Duodenal mucosa (tissue), 2 donors: Measurements from ENCODE around the gene MPPED1.

Experiments used
- H3K27ac ChIP-seq: one replicate; pipeline ENCODE4 v1.7.0; 2013; ENCODE audit warnings: low read depth, low read length
- H3K27me3 ChIP-seq, 2 donors: one replicate each; pipeline ENCODE4 v1.7.0; 2013; ENCODE audit warnings: low read length in 2 of 2, control low read depth in 1 of 2; ENCODE audit not compliant: insufficient read depth in 2 of 2, control insufficient read depth in 1 of 2
- H3K36me3 ChIP-seq, 2 donors: one replicate each; pipeline ENCODE4 v1.7.0; 2013; ENCODE audit warnings: low read length in 2 of 2, control low read depth in 1 of 2; ENCODE audit not compliant: insufficient read depth in 2 of 2, control insufficient read depth in 1 of 2
- H3K4me1 ChIP-seq, 2 donors: one replicate each; pipeline ENCODE4 v1.7.0; 2013; ENCODE audit warnings: low read length in 2 of 2, control low read depth in 1 of 2; ENCODE audit not compliant: insufficient read depth in 2 of 2, control insufficient read depth in 1 of 2
- H3K4me3 ChIP-seq, 2 donors: one replicate each; pipeline ENCODE4 v1.7.0; 2013; ENCODE audit warnings: low read length in 2 of 2, low read depth in 1 of 2
- H3K9ac ChIP-seq, 2 donors: one replicate each; pipeline ENCODE4 v1.7.0; 2013; ENCODE audit warnings: low read length in 2 of 2, low read depth in 1 of 2
- H3K9me3 ChIP-seq, 2 donors: one replicate each; pipeline ENCODE4 v1.7.0; 2013; ENCODE audit warnings: low read length in 2 of 2, control low read depth in 1 of 2; ENCODE audit not compliant: control insufficient read depth in 1 of 2

The MPPED1 gene

GRCh38 chr22:43497956-43498855, 86.4 kb downstream of the MPPED1 start:
- no peaks in the 10 kb centered on the region for H3K27me3 ChIP-seq
- no peaks in the 10 kb centered on the region for H3K36me3 ChIP-seq
- H3K9me3 ChIP-seq: no peaks in the 10 kb centered on the region

GRCh38 chr22:43498856-43499253, 87.0 kb downstream of the MPPED1 start:
- H3K36me3 ChIP-seq: no peaks in the 10 kb centered on the region
- no peaks in the 10 kb centered on the region for H3K27me3 ChIP-seq
- H3K9me3 ChIP-seq: no peaks in the 10 kb centered on the region
- H3K27ac ChIP-seq: no peak overlapping the region
- no peak overlapping the region for H3K4me3 ChIP-seq
- no peak overlapping the region for H3K9ac ChIP-seq
- no peaks in the 10 kb centered on the region for H3K4me1 ChIP-seq

More at GRCh38 chr22:43497956-43498855, 86.4 kb downstream of the MPPED1 start:
- H3K4me3 ChIP-seq: no peak overlapping the region
- no peak overlapping the region for H3K27ac ChIP-seq
- H3K9ac ChIP-seq: no peak overlapping the region
- no peaks in the 10 kb centered on the region for H3K4me1 ChIP-seq

DNA sequence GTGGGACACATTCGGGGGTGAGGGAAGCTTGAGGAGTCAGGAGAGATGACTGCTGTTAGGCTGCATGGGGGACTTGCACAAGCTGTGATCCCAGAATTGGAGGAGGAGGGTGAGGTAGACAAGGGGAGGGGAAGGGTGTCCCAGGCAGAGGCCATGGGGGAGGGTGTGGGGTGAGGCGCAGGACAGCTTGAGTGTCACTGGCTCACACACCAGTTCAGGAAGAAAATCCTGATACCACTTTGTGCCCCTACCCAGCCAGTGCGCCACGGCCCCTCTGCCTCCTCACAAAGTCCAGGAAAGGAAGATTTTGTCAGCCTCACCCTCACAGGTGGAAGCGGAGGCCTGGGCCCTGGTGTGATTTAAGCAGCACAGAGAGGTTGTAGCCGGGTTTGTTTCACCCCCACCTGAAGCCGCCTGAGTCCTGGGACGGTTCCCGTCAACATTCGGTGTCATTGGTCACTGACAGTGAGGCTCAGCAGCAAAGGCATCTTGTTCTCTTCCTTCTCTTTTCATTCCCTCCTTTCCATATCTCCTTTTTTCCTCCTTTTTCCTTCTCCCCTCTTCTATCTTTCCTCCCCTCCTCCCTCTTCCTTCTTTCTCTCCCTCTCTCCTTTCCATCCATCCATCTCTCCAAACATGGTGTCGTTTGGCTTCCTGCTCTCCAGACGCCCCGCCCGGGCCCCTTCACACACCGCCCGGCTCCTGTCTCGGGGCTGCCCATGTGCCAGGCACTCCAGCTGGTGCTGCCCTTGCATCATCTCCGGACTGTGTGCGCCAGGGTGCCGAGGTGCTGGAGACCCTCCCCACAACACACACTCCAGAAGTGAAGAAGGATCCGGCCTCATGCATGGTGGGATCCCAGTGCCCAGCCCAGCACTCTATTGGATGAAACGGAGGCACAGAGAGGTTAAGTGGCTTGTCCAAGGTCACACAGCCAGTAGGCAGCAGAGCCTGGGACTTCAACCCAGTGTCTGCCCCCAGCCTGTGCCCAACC, 89.3 kb downstream of the MPPED1 start:
- Histone ChIP-seq H3K27me3 (no peaks in the 10 kb centered on the region), H3K9me3 (no peaks in the 10 kb centered on the region), H3K4me3 (no peak overlapping the region), H3K36me3 (no peaks in the 10 kb centered on the region), H3K9ac (no peak overlapping the region), H3K27ac (no peak overlapping the region), H3K4me1 (no peaks in the 10 kb centered on the region)

DNA sequence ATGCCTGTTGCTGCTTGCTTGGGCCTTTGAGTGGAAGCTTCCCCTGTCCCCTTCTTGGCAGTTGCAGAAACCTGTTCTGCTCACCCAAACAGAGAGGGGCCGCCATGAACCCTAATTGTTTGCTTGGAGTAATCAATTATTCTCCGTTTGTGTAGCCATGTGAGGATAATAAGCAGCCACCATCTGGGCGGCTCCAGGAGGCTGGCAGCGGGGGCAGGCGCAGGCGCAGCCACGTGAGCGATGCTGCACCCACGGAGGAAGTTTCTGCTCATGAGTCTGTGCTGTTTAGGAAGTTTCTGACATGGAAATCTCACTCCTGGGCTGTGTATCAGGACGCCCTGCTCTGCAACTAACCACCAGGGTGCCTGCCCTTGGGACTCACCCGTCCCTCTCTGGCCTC, 90.1 kb downstream of the MPPED1 start:
- no peaks in the 10 kb centered on the region for H3K36me3 ChIP-seq
- H3K4me1 ChIP-seq: no peaks in the 10 kb centered on the region
- no peaks in the 10 kb centered on the region for H3K27me3 ChIP-seq
- H3K9ac ChIP-seq: no peak overlapping the region
- no peak overlapping the region for H3K27ac ChIP-seq
- H3K4me3 ChIP-seq: no peak overlapping the region
- H3K9me3 ChIP-seq: no peaks in the 10 kb centered on the region

DNA sequence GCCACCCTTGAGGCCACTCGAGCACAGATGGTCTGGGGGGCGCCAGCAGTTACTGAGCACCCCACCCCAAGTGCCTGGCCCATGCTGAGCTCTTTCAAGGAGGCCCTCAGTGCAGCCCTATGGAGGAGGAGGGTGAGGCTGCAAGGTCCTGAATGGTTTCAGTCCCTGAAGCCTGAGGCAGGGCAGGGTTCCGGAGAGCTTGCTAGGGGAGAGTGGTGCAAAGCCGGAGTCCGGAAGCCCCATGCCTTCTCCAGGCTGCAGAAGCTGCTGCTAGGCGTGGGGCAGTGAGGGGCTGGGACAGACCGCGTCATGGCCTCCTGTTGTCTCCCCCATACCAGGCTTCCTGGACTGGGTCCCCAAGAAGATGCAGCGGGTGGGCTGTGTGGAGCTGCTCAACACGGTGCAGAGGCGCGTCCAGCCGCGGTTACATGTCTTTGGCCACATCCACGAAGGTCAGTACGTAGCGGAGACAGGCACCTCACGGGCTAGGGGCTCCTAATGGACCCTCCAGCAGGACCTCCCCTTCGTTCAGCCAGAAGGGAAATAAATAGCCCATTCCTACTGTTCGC, 90.6 kb downstream of the MPPED1 start:
- Histone ChIP-seq H3K36me3 (no peaks in the 10 kb centered on the region), H3K9me3 (no peaks in the 10 kb centered on the region), H3K27me3 (no peaks in the 10 kb centered on the region), H3K4me3 (no peak overlapping the region), H3K4me1 (no peaks in the 10 kb centered on the region), H3K27ac (no peak overlapping the region), H3K9ac (no peak overlapping the region)

DNA sequence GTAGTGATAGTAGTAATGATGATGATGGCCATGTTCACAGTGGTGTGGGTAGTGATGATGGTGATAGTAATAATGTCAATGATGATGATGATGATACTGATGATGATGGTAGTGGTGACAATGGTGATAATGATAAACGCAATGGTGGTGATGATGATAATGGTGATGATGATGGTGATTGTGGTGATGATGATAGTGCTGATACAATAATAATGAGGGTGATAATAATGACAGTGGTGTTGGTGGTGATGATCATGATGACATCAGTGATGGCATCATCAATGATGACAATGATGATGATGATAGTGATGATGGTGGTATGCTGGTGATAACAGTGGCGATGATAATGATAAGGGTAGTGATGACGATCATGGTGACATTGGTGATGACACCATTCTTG, 92.3 kb downstream of the MPPED1 start:
- H3K9ac ChIP-seq: no peak overlapping the region
- H3K9me3 ChIP-seq: no peaks in the 10 kb centered on the region
- H3K27me3 ChIP-seq: no peaks in the 10 kb centered on the region
- H3K4me1 ChIP-seq: no peaks in the 10 kb centered on the region
- H3K36me3 ChIP-seq: no peaks in the 10 kb centered on the region
- H3K27ac ChIP-seq: no peak overlapping the region
- no peak overlapping the region for H3K4me3 ChIP-seq

DNA sequence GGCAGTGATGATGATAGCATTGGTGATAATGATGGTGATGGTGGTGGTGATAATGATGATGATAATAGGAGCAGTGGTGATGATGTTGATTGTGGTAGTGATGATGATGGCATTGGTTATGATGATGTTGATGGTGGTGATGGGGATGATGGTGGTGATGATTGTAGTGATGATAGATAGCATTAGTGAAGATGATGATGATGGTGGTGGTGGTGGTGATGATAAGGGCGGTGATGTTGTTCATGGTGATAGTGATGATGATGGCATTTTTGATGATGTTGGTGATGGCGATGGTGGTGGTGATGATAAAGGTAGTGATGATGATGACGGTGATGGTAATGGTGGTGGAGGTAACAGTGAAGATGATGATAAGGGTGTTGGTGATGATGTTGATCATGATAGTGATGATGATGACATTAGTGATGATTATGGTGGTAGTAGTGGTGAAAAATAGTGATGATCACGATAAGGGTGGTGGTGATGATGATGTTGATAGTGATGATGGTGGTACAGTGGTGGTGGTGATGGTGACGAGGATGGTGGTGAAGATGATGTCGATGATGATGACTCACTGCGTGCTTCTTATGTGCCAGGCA, 93.0 kb downstream of the MPPED1 start:
- Histone ChIP-seq H3K4me1 (no peaks in the 10 kb centered on the region), H3K36me3 (no peaks in the 10 kb centered on the region), H3K27ac (no peak overlapping the region), H3K27me3 (no peaks in the 10 kb centered on the region), H3K4me3 (no peak overlapping the region), H3K9me3 (no peaks in the 10 kb centered on the region), H3K9ac (no peak overlapping the region)

DNA sequence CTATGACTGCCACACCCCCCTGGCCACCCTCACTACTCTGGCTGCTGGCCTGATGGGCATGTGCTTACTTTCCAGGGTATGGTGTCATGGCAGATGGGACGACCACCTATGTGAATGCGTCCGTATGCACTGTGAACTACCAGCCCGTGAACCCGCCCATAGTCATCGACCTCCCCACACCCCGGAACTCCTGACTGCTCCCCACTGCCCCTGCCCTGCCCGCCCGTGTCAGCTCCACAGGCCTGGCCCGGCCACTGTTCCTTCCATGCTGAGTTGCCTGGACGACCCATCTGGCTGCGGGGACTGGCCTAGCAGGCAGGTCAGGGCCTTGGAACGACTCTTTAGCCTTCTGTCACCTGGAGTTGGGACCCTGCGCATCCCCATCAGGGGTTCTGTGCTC, 93.6 kb downstream of the MPPED1 start:
- H3K9me3 ChIP-seq: no peaks in the 10 kb centered on the region
- H3K36me3 ChIP-seq: no peaks in the 10 kb centered on the region
- H3K27me3 ChIP-seq: no peaks in the 10 kb centered on the region
- no peak overlapping the region for H3K4me3 ChIP-seq
- no peak overlapping the region for H3K9ac ChIP-seq
- no peaks in the 10 kb centered on the region for H3K4me1 ChIP-seq
- H3K27ac ChIP-seq: no peak overlapping the region

DNA sequence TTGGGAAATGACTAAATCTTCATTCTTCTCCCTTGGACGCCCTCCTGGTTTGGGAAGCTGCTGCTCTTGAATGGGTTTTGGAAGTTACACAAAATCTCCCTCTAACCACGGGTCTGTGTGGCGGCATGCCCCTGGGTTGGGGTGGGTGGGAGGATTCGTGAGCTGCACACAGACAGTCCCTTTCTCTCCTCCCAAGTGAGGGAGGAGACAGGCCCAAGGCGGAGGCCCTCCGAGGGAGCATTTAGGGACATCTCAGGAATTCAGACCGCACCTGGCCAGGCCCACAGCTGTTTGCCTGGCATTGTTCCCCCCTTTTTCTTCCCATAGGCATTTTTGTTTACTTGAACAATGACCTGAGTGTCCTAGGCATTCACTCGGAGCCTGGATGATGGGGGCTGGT, 94.1 kb downstream of the MPPED1 start:
- Histone ChIP-seq H3K4me3 (no peak overlapping the region), H3K9ac (no peak overlapping the region), H3K27me3 (no peaks in the 10 kb centered on the region), H3K9me3 (no peaks in the 10 kb centered on the region), H3K36me3 (no peaks in the 10 kb centered on the region), H3K27ac (no peak overlapping the region), H3K4me1 (no peaks in the 10 kb centered on the region)
